Esophagus squamous epithelium (tissue), 5 donors: ENCODE measurements around the gene ZNF845. TPM values are rescaled to one million over a fixed set of nuclear protein-coding genes. Genes with fewer than 3 reads are reported as not detected.

Experiments
- DNase-seq: peaks from one replicate; lab custom pipeline; 2025; lab: John Stamatoyannopoulos, UW
- H3K27ac ChIP-seq, 4 donors: fragments of 200-600 bp; sonication (generic); one replicate each; pipeline ENCODE4 v1.5.1; 2016 to 2019; ENCODE audit warnings: mild to moderate bottlenecking in 1 of 4
- H3K27me3 ChIP-seq, 4 donors: fragments of 200-600 bp; sonication (generic); 1 replicate in 3 of 4; 2 replicates in 1 of 4; pipeline versions ENCODE4 v1.5.1 to v1.6.0; 2017 to 2021; ENCODE audit warnings: antibody characterized with exemption in 1 of 4
- H3K36me3 ChIP-seq, 3 donors: fragments of 200-600 bp; sonication (generic); one replicate each; pipeline ENCODE4 v1.5.1; 2016 to 2019
- H3K4me1 ChIP-seq, 3 donors: fragments of 200-600 bp; sonication (generic); one replicate each; pipeline ENCODE4 v1.5.1; 2017 to 2019
- H3K4me3 ChIP-seq, 4 donors: fragments of 200-600 bp; sonication (generic); 1 replicate in 3 of 4; 2 replicates in 1 of 4; pipeline ENCODE4 v1.5.1; 2016 to 2019; ENCODE audit warnings: mild to moderate bottlenecking in 2 of 4, moderate library complexity in 1 of 4
- H3K9me3 ChIP-seq, 3 donors: fragments of 200-600 bp; sonication (generic); one replicate each; pipeline ENCODE4 v1.5.1; 2016 to 2019
- POLR2A ChIP-seq, 4 donors: fragments of 450-650 bp; IDR thresholded peaks; one replicate each; pipeline ENCODE4 v1.6.1; 2017; ENCODE audit warnings: antibody characterized with exemption in 4 of 4, mild to moderate bottlenecking in 4 of 4, moderate library complexity in 3 of 4
- WGBS, 2 donors: methylation state at CpG; one replicate each; pipeline ENCODE4 v1.1.5; 2018; 5-methylcytosine and 5-hydroxymethylcytosine counted together
- intact Hi-C: fragments of 100-400 bp; cut with DNase I; formaldehyde crosslinking; loops from one replicate; pipeline ENCODE4 v1.15.0; 2022
- total RNA-seq, 4 donors: library from RNA; depleted of rRNA; stranded (reverse); fragments of >200 nt; gene quantifications; one replicate each; pipeline ENCODE4 v1.1.0, GENCODE V29; 2016
- TF ChIP-seq, protein P1 (sequence below), 6 experiments: fragments of 450-650 bp in 4 of 6; fragments of 200-600 bp in 2 of 6; sonication (generic) in 2 of 6; IDR thresholded peaks; one replicate each; pipeline ENCODE4 v1.5.1; 2016 to 2019; ENCODE audit warnings: antibody characterized with exemption in 6 of 6, mild to moderate bottlenecking in 4 of 6, moderate library complexity in 4 of 6
- donor health status: DM: yes; HTN: yes; CAD: no.

ZNF845 gene
- total RNA-seq, 4 donors from 2014 or later = 2.3 to 7.1 (median 4.4) TPM

DNA sequence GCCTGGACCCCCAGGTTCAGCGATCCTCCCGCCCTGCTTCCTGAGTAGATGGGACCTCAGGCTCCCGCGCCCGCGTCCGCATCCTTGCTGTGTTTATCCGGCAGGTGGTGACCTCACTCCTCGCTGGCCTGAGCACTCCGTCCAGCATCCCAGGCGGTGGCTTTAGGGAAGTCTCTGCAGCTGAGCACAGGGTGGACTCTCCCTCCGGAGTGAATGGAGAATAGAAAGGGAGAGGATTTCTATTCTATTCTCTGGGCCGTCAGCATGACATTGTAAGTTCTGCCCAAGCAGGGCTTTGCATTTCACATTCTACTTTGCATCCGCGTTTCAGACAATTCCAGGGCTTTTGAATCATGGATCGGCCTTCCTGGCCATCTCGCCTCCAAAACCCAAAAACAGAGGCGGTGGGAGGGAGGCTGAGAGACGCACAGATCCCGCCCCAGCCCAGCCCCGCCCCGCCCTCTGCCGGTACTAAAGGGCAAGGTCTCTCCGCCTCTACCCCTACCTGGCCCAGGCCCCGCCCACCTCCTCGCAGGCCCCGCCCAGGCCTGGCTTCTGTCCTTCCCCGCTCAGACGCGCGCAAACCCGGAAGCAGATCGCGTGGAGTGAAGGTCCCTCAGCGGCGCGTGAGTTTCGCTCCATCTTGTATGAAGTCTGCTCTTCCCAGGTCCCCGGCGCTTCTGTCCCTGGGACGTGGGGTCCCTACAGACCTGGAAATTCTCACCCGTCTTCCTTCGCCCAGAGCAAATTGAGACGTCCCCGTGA is 31.8 kb downstream of the ZNF845 start, which contains the start of gene ZNF525:
Gene ZNF525 (plus strand): TSS at position 572 of the 765 bp plus-strand sequence. CDS start 6,577 bp downstream, outside the sequence.
- no peaks in the 10 kb centered on the region for H3K27me3 ChIP-seq
- peak within 1 kb of the TSS; percentile 61 to 87 (median 79) for H3K27ac ChIP-seq
- 8 to 10% methylated on average over 18 to 21 of the region's 45 CpGs for WGBS, 2 donors
- TF ChIP-seq, protein P1, sequence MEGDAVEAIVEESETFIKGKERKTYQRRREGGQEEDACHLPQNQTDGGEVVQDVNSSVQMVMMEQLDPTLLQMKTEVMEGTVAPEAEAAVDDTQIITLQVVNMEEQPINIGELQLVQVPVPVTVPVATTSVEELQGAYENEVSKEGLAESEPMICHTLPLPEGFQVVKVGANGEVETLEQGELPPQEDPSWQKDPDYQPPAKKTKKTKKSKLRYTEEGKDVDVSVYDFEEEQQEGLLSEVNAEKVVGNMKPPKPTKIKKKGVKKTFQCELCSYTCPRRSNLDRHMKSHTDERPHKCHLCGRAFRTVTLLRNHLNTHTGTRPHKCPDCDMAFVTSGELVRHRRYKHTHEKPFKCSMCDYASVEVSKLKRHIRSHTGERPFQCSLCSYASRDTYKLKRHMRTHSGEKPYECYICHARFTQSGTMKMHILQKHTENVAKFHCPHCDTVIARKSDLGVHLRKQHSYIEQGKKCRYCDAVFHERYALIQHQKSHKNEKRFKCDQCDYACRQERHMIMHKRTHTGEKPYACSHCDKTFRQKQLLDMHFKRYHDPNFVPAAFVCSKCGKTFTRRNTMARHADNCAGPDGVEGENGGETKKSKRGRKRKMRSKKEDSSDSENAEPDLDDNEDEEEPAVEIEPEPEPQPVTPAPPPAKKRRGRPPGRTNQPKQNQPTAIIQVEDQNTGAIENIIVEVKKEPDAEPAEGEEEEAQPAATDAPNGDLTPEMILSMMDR (IDR thresholded peaks at IDR 0.05) = peak in 3 of 6 experiments; percentile 16 to 30 (median 26)
- TF ChIP-seq POLR2A (IDR thresholded peaks at IDR 0.05) = peak in 1 of 4 donors; percentile 44
- peak; percentile 59 for DNase-seq
- intact Hi-C loops = loop anchor here (10.0 kb wide), 1 partner anchor 171 kb away; the partner anchor contains the start of gene ZNF665
- H3K4me1 ChIP-seq = peaks cover 0 to 8% (median 0%) of the 10 kb centered on the region in 3 donors
- peaks cover 0 to 3% (median 0%) of the 10 kb centered on the region in 3 donors for H3K9me3 ChIP-seq
- peaks cover 0 to 4% (median 0%) of the 10 kb centered on the region in 3 donors for H3K36me3 ChIP-seq
- H3K4me3 ChIP-seq = peak within 1 kb of the TSS; percentile 56 to 69 (median 66)

DNA sequence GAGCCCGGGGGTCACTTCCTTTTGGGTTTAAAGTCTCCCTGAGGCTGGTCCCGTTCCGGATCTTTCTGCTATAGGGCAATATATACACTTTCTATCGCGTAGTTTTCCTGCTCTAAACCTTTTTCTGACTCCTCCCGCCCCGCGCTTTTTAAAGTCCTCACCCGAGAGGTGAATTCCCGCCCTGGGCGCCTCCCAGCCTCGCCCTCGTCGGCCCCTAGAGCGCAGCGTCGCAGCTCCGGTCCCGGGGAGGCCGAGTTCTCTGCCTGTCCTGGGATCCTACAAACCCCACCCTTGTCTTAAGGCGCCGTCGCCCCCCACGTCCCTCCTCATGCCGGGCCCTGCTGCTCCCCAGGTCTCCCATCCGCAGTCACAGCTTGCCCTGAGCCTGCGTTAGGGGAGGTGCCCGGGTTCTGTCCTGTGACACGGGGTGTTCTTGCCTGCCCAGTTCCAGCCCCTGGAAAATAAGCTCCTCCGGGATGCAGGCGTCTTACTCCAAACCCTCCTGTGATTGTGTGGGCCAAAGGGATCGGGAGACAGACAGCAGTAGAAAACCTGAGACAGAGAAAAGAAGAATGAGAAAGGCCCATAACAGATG is 32.4 kb downstream of the ZNF845 start:
- Histone ChIP-seq H3K27me3 (no peaks in the 10 kb centered on the region), H3K4me1 (peaks cover 0 to 8% (median 0%) of the 10 kb centered on the region in 3 donors), H3K9me3 (peaks cover 0 to 8% (median 0%) of the 10 kb centered on the region in 3 donors), H3K27ac (peak overlapping the region; percentile 61 to 87 (median 79)), H3K4me3 (peak overlapping the region; percentile 56 to 69 (median 66)), H3K36me3 (peaks cover 0 to 5% (median 0%) of the 10 kb centered on the region in 3 donors)
- 0% methylated on average over 11 to 20 of the region's 32 CpGs for whole genome bisulfite sequencing, 2 donors
- intact Hi-C loops = loop anchor here (10.0 kb wide), 1 partner anchor 171 kb away; the partner anchor contains the start of gene ZNF665
- DNase-seq = no peak
- no peak for TF ChIP-seq POLR2A (IDR thresholded peaks at IDR 0.05)
- TF ChIP-seq, protein P1 (IDR thresholded peaks at IDR 0.05) = no peak

DNA sequence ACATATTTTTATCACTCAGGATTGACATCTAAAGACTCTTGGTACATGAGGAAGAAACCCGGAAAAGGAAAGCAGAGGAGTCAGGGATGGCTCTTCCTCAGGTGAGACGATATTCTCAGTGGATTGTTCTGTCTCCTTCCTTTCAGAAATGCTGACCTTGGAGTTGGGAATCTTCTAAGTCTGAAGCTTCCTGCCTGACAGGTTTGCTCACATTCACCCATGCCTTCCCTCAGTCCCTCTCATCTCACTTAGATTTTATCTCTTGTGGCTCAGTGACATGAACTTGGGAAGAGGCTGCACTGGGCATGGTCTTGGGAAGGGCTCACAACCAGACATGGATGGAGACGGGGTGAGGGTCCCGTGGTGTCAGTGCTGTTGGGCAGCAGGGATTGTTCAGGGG is 38.6 kb downstream of the ZNF845 start:
- 88 to 93% methylated on average over 4 of the region's 4 CpGs for WGBS, 2 donors
- H3K27me3 ChIP-seq = no peaks in the 10 kb centered on the region
- peaks cover 0 to 64% (median 4%) of the 10 kb centered on the region in 3 donors for H3K36me3 ChIP-seq
- TF ChIP-seq, protein P1 (IDR thresholded peaks at IDR 0.05) = no peak
- no peak for TF ChIP-seq POLR2A (IDR thresholded peaks at IDR 0.05)
- DNase-seq = no peak
- peaks cover 0 to 33% (median 7%) of the 10 kb centered on the region in 3 donors for H3K9me3 ChIP-seq
- H3K4me3 ChIP-seq = no peak overlapping the region
- H3K27ac ChIP-seq = no peak overlapping the region
- intact Hi-C loops = no loop called here
- no peaks in the 10 kb centered on the region for H3K4me1 ChIP-seq

DNA sequence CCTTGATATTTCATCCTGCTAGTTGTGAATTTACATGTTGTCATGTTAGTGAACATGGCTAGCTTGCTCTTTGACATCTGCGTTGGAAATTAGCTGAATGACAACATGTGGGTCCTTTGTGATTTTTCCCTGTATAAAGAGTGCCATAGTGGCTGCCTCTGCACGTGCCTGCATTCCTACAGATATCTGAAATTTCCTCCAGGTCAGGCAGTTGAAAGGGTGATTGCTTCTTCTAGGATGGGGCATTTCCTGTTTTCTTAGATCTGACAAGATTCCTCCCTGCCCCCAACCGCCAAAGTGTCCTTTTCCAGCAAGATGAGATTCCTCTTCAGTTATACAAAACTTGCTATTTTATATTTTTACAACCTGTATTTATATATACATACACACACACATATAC is 40.7 kb downstream of the ZNF845 start:
- no peak for DNase-seq
- TF ChIP-seq POLR2A (IDR thresholded peaks at IDR 0.05) = no peak
- TF ChIP-seq, protein P1 (IDR thresholded peaks at IDR 0.05) = no peak
- Histone ChIP-seq H3K27ac (no peak overlapping the region), H3K9me3 (peaks cover 0 to 53% (median 18%) of the 10 kb centered on the region in 3 donors), H3K4me1 (no peaks in the 10 kb centered on the region), H3K27me3 (no peaks in the 10 kb centered on the region), H3K36me3 (peaks cover 0 to 85% (median 7%) of the 10 kb centered on the region in 3 donors), H3K4me3 (no peak overlapping the region)
- WGBS, 2 donors = 63 to 81% methylated on average over 3 of the region's 3 CpGs
- intact Hi-C loops = no loop called here
